IMR-90 (cell line): Measurements from ENCODE around the gene NCAPD3. TPM values are rescaled to one million over a fixed set of nuclear protein-coding genes. Genes with fewer than 3 reads are reported as not detected.

Source experiments
- ATAC-seq: fragments of 200-7000 bp; cut with Tn5 transposase; 2 replicates; pipeline ENCODE4 v1.9.1; 2020; ENCODE audit warnings: low read depth, mild to moderate bottlenecking, moderate library complexity
- BruUV-seq: library from RNA; stranded (reverse); fragments of 400-500 nt; replicated peaks from 2 replicates; lab custom pipeline; 2021; lab: Mats Ljungman, UMichigan
- CTCF ChIA-PET: fragments of 300-600 bp; formaldehyde crosslinking; extraction: SDS; loops from one replicate; lab custom pipeline; 2021; ENCODE audit warnings: antibody characterized with exemption; lab: Yijun Ruan, JAX
- POLR2A ChIA-PET: fragments of 300-600 bp; sonication (Branson Sonifier 250); formaldehyde crosslinking; loops from one replicate; lab custom pipeline; 2022; ENCODE audit warnings: antibody characterized with exemption; ENCODE audit not compliant: unreplicated experiment; lab: Charles Lee
- DNase-seq: peaks from one replicate; pipeline ENCODE4 v3.0.0; 2013
- H2AFZ ChIP-seq: replicated peaks from 2 replicates; pipeline ENCODE3; 2013; ENCODE audit warnings: low read length, mild to moderate bottlenecking; ENCODE audit not compliant: poor library complexity
- H2AK5ac ChIP-seq: 2 replicates; pipeline ENCODE4 v1.6.1; 2013; ENCODE audit warnings: low read depth, low read length, inconsistent platforms
- H2AK9ac ChIP-seq: replicated peaks from 2 replicates; pipeline ENCODE3; 2013; ENCODE audit warnings: mild to moderate bottlenecking, low read depth, low read length, moderate library complexity; ENCODE audit not compliant: poor library complexity
- H2BK120ac ChIP-seq: 2 replicates; pipeline ENCODE4 v1.6.1; 2013; ENCODE audit warnings: low read depth, low read length, inconsistent platforms
- H2BK15ac ChIP-seq: 3 replicates; pipeline ENCODE4 v1.6.1; 2013; ENCODE audit warnings: low read depth, low read length, inconsistent platforms
- H2BK20ac ChIP-seq: 2 replicates; pipeline ENCODE4 v1.6.1; 2013; ENCODE audit warnings: low read depth, mild to moderate bottlenecking, inconsistent platforms, low read length, moderate library complexity
- H2BK5ac ChIP-seq: 2 replicates; pipeline ENCODE4 v1.6.1; 2013; ENCODE audit warnings: mild to moderate bottlenecking, low read depth, low read length, inconsistent platforms; ENCODE audit not compliant: poor library complexity, severe bottlenecking
- H3K14ac ChIP-seq: replicated peaks from 2 replicates; pipeline ENCODE4 v1.6.1; 2013; ENCODE audit warnings: low read depth, low read length, inconsistent platforms
- H3K18ac ChIP-seq: 2 replicates; pipeline ENCODE4 v1.6.1; 2013; ENCODE audit warnings: low read depth, low read length, control low read depth
- H3K23ac ChIP-seq: 2 replicates; pipeline ENCODE4 v1.6.1; 2013; ENCODE audit warnings: low read depth, low read length, inconsistent platforms
- H3K27ac ChIP-seq: 2 replicates; pipeline ENCODE4 v1.5.1; 2013; ENCODE audit warnings: mild to moderate bottlenecking, control low read depth, low read length; ENCODE audit not compliant: insufficient read depth
- H3K27me3 ChIP-seq: 2 replicates; pipeline ENCODE4 v1.6.1; 2013; ENCODE audit warnings: low read length; ENCODE audit not compliant: control insufficient read depth, insufficient read depth
- H3K36me3 ChIP-seq: 2 replicates; pipeline ENCODE4 v1.6.1; 2013; ENCODE audit warnings: low read length, mixed read lengths; ENCODE audit not compliant: control insufficient read depth, insufficient read depth
- H3K4ac ChIP-seq: 2 replicates; pipeline ENCODE4 v1.6.1; 2013; ENCODE audit warnings: low read depth, low read length, inconsistent platforms
- H3K4me1 ChIP-seq: 2 replicates; pipeline ENCODE4 v1.6.1; 2013; ENCODE audit warnings: low read length, mixed read lengths; ENCODE audit not compliant: control insufficient read depth, insufficient read depth
- H3K4me2 ChIP-seq: 2 replicates; pipeline ENCODE4 v1.6.1; 2013; ENCODE audit warnings: low read depth, mild to moderate bottlenecking, control low read depth, low read length, moderate library complexity
- H3K4me3 ChIP-seq: 2 replicates; pipeline ENCODE4 v1.5.1; 2013; ENCODE audit warnings: low read depth, mild to moderate bottlenecking, control low read depth, low read length, moderate library complexity; ENCODE audit not compliant: insufficient read depth
- H3K56ac ChIP-seq: 2 replicates; pipeline ENCODE4 v1.6.1; 2013; ENCODE audit warnings: low read length, inconsistent platforms; ENCODE audit not compliant: insufficient read depth; ENCODE audit errors: extremely low read depth
- H3K79me1 ChIP-seq, 2 experiments: 2 replicates each; pipeline ENCODE4 v1.6.1; 2013; ENCODE audit warnings: low read length in 2 of 2, inconsistent platforms in 1 of 2, low read depth in 1 of 2
- H3K9ac ChIP-seq: 2 replicates; pipeline ENCODE4 v1.6.1; 2013; ENCODE audit warnings: low read depth, low read length, control low read depth
- H3K9me1 ChIP-seq: 2 replicates; pipeline ENCODE4 v1.6.1; 2013; ENCODE audit warnings: low read length, inconsistent platforms; ENCODE audit not compliant: insufficient read depth
- H3K9me3 ChIP-seq: 2 replicates; pipeline ENCODE4 v1.6.1; 2013; ENCODE audit warnings: low read length; ENCODE audit not compliant: control insufficient read depth, insufficient read depth
- H4K20me1 ChIP-seq: 2 replicates; pipeline ENCODE4 v1.6.1; 2013; ENCODE audit warnings: low read length, inconsistent platforms; ENCODE audit not compliant: insufficient read depth
- H4K5ac ChIP-seq: 2 replicates; pipeline ENCODE4 v1.6.1; 2013; ENCODE audit warnings: mild to moderate bottlenecking, low read depth, low read length, control low read depth
- H4K8ac ChIP-seq, 2 experiments: 2 replicates each; pipeline ENCODE4 v1.6.1; 2013; ENCODE audit warnings: low read depth in 2 of 2, low read length in 2 of 2, control low read depth in 1 of 2, inconsistent platforms in 1 of 2
- H4K91ac ChIP-seq: 2 replicates; pipeline ENCODE4 v1.6.1; 2013; ENCODE audit warnings: low read depth, low read length, inconsistent platforms; ENCODE audit not compliant: insufficient read depth
- CEBPB ChIP-seq: IDR thresholded peaks from 2 replicates; pipeline ENCODE4 v1.6.1; 2012; ENCODE audit warnings: low read depth, low read length, improper control_type of control experiment
- ELK1 ChIP-seq: fragments of 150-350 bp; IDR thresholded peaks from 2 replicates; pipeline ENCODE4 v1.6.1; 2016; ENCODE audit warnings: low read depth, mild to moderate bottlenecking, low read length, moderate library complexity, borderline replicate concordance
- FOS ChIP-seq: fragments of 150-350 bp; IDR thresholded peaks from 2 replicates; pipeline ENCODE4 v1.6.1; 2016; ENCODE audit warnings: low read depth, low read length
- MXI1 ChIP-seq: IDR thresholded peaks from 2 replicates; pipeline ENCODE4 v1.6.1; 2012; ENCODE audit warnings: low read depth, mild to moderate bottlenecking, low read length, moderate library complexity, borderline replicate concordance
- NFE2L2 ChIP-seq: fragments of 150-350 bp; IDR thresholded peaks from 2 replicates; pipeline ENCODE4 v1.6.1; 2016; ENCODE audit warnings: low read depth, mild to moderate bottlenecking, low read length
- RAD21 ChIP-seq: IDR thresholded peaks from 2 replicates; pipeline ENCODE4 v1.6.1; 2012; ENCODE audit warnings: low read length, improper control_type of control experiment
- RFX5 ChIP-seq: IDR thresholded peaks from 2 replicates; pipeline ENCODE4 v1.8.0; 2012; ENCODE audit warnings: low read depth, mild to moderate bottlenecking, low read length, moderate library complexity
- WGBS, 2 experiments: methylation state at CpG; one replicate each; pipeline versions ENCODE4 v1.1.5 to v1.1.7; 2013; ENCODE audit warnings: missing lambda C conversion rate in 2 of 2; ENCODE audit not compliant: insufficient read length in 1 of 2; ENCODE audit errors: extremely low coverage in 2 of 2; 5-methylcytosine and 5-hydroxymethylcytosine counted together
- dilution Hi-C: fragments of 300-500 bp; cut with HindIII; formaldehyde crosslinking; loops from one replicate; pipeline ENCODE4 v1.14.3; 2018; ENCODE audit warnings: low sequenced_read_pairs; ENCODE audit not compliant: unreplicated experiment
- in situ Hi-C: fragments of 300-500 bp; cut with MboI; formaldehyde crosslinking; loops from 3 replicates; pipeline ENCODE4 v1.14.3; 2019; ENCODE audit warnings: low sequenced_read_pairs, inconsistent platforms, mixed read lengths
- intact Hi-C: fragments of 100-400 bp; cut with micrococcal nuclease; formaldehyde crosslinking; loops from 2 replicates; pipeline ENCODE4 v1.10.0; 2022
- polyA plus RNA-seq, 3 experiments: library from polyadenylated mRNA; depleted of rRNA; stranded (reverse); fragments of >200 nt; gene quantifications; 2 replicates each; pipeline ENCODE4 v1.2.3, GENCODE V29; 2012; ENCODE audit warnings: low replicate concordance in 1 of 3
- total RNA-seq: library from RNA; depleted of rRNA; stranded (reverse); fragments of >200 nt; gene quantifications from 2 replicates; pipeline ENCODE4 v1.2.3, GENCODE V29; 2012

NCAPD3 gene
- total and polyA plus RNA-seq, 2 of the 4 experiments (the other 2 are of a cell fraction): 18.0 to 19.2 TPM

DNA sequence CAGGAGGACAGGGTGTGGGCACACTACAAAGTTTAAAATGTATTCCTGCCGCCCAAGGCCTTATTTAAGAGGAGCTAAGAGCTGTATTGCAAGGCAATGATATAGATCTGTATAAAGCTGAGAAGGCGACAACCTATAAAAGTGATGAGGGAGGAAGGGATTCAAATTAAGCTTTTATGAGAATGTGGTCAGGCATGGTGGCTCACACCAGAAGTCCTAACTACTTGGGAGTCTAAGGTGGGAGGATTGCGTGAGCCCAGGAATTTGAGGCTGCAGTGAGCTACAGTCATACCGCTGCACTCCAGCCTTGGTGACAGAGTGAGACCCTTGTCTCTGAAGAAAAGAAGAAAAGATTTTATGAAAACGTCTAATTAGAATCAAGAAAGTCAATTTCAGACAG lies 42.7 kb upstream of the NCAPD3 start:
- H3K14ac ChIP-seq: no peak overlapping the region
- no peak overlapping the region for H3K23ac ChIP-seq
- H2BK20ac ChIP-seq: no peak overlapping the region
- H3K18ac ChIP-seq: peak overlapping the region; percentile 11; the same call in 1 of the 2 replicates
- intact Hi-C loops (no loop called here), dilution Hi-C loops (no loop called here), in situ Hi-C loops (no loop called here)
- no peaks in the 10 kb centered on the region for H3K79me1 ChIP-seq
- no peak overlapping the region for H3K56ac ChIP-seq
- no peak overlapping the region for H2BK15ac ChIP-seq
- H3K9me3 ChIP-seq: no peaks in the 10 kb centered on the region
- H3K9me1 ChIP-seq: no peaks in the 10 kb centered on the region
- no peak overlapping the region for H3K4me3 ChIP-seq
- WGBS, 2 experiments: 75% methylated on average over 4 of the region's 5 CpGs; no CpG with 5 or more reads in 1 of the 2 experiments
- H2AK9ac ChIP-seq: no peak overlapping the region
- ChIA-PET POLR2A (interaction anchor here (0.6 kb wide), 1 partner anchor 42 kb away, joined by 3 read pairs; the partner anchor contains the start of gene VPS26B), CTCF (no interaction called here)
- H2BK120ac ChIP-seq: no peak overlapping the region
- H4K91ac ChIP-seq: no peak overlapping the region
- no peaks in the 10 kb centered on the region; the same call in 1 of the 2 replicates for H4K20me1 ChIP-seq
- peaks cover 20% of the 10 kb centered on the region for H3K36me3 ChIP-seq
- no peak for TF ChIP-seq RFX5
- TF ChIP-seq NFE2L2: no peak
- TF ChIP-seq CEBPB: no peak
- no peak for TF ChIP-seq MXI1
- TF ChIP-seq ELK1: no peak
- no peak for TF ChIP-seq RAD21
- no peak for TF ChIP-seq FOS
- H3K27me3 ChIP-seq: peaks cover 9% of the 10 kb centered on the region; the same call in 1 of the 2 replicates
- H3K4me1 ChIP-seq: peaks cover 4% of the 10 kb centered on the region
- no peak overlapping the region for H3K9ac ChIP-seq
- H2BK5ac ChIP-seq: no peak overlapping the region
- H3K4ac ChIP-seq: peak overlapping the region; percentile 48
- H3K27ac ChIP-seq: no peak overlapping the region
- peak overlapping the region in 1 of 2 experiments; percentile 48; a peak in 1 of 4 replicates for H4K8ac ChIP-seq
- H2AK5ac ChIP-seq: no peak overlapping the region
- DNase-seq: no peak
- BruUV-seq: no TSS peak
- no peak overlapping the region for H4K5ac ChIP-seq
- no peak overlapping the region for H2AFZ ChIP-seq
- peak; percentile 25 for ATAC-seq
- no peak overlapping the region; the same call in 1 of the 2 replicates for H3K4me2 ChIP-seq
